Caco-2 (cell line): ENCODE data around the gene GLI2. TPM values are rescaled to one million over a fixed set of nuclear protein-coding genes. Genes with fewer than 3 reads are reported as not detected.

ENCODE experiments used
- BruUV-seq: library from RNA; stranded (reverse); fragments of 400-500 nt; replicated peaks from 2 replicates; lab custom pipeline; 2021; lab: Mats Ljungman, UMichigan
- CTCF ChIA-PET: fragments of 300-600 bp; sonication (Branson Sonifier 250); formaldehyde crosslinking; loops from one replicate; lab custom pipeline; 2022; ENCODE audit warnings: antibody characterized with exemption; lab: Charles Lee
- POLR2A ChIA-PET: fragments of 300-600 bp; sonication (Branson Sonifier 250); formaldehyde crosslinking; loops from one replicate; lab custom pipeline; 2022; ENCODE audit warnings: antibody characterized with exemption; lab: Charles Lee
- DNase-seq, 2 experiments: peaks; one replicate each; pipeline versions ENCODE4 v3.0.0 to v3.0.0-alpha.2; 2020 to 2022
- H3K27me3 ChIP-seq: replicated peaks from 2 replicates; pipeline ENCODE4 v1.6.0; 2011; ENCODE audit warnings: low read length; ENCODE audit not compliant: control insufficient read depth, insufficient read depth
- H3K36me3 ChIP-seq: 2 replicates; pipeline ENCODE4 v1.5.1; 2011; ENCODE audit warnings: low read length; ENCODE audit not compliant: control insufficient read depth, insufficient read depth
- H3K4me1 ChIP-seq: fragments of 250-450 bp; sonication (Bioruptor Pico); 2 replicates; pipeline ENCODE4 v1.5.1; 2020; ENCODE audit warnings: mild to moderate bottlenecking
- H3K4me3 ChIP-seq: 2 replicates; pipeline ENCODE4 v1.5.1; 2011; ENCODE audit warnings: low read depth, mild to moderate bottlenecking, control low read depth, low read length
- H3K9me3 ChIP-seq: fragments of 250-450 bp; sonication (Bioruptor Pico); 2 replicates; pipeline ENCODE4 v1.5.1; 2020; ENCODE audit warnings: mild to moderate bottlenecking, moderate library complexity
- H3K27ac Mint-ChIP-seq: one replicate; pipeline ENCODE4 v1.8.0; 2022; ENCODE audit warnings: mixed read lengths; ENCODE audit not compliant: unreplicated experiment
- H3K27me3 Mint-ChIP-seq: one replicate; pipeline ENCODE4 v1.8.0; 2022; ENCODE audit warnings: mixed read lengths; ENCODE audit not compliant: insufficient read depth, unreplicated experiment
- H3K36me3 Mint-ChIP-seq: one replicate; pipeline ENCODE4 v1.8.0; 2022; ENCODE audit warnings: mild to moderate bottlenecking, mixed read lengths; ENCODE audit not compliant: insufficient read depth, unreplicated experiment
- H3K4me1 Mint-ChIP-seq: one replicate; pipeline ENCODE4 v1.8.0; 2022; ENCODE audit warnings: low read depth, mixed read lengths; ENCODE audit not compliant: unreplicated experiment
- H3K4me3 Mint-ChIP-seq: one replicate; pipeline ENCODE4 v1.8.0; 2022; ENCODE audit warnings: mild to moderate bottlenecking, moderate library complexity, mixed read lengths; ENCODE audit not compliant: unreplicated experiment
- H3K9me3 Mint-ChIP-seq: one replicate; pipeline ENCODE4 v1.8.0; 2022; ENCODE audit warnings: mixed read lengths; ENCODE audit not compliant: unreplicated experiment
- CTCF ChIP-seq, 2 experiments: fragments of 200-600 bp in 1 of 2; IDR thresholded peaks; 1 replicate in 1 of 2; 2 replicates in 1 of 2; pipeline versions ENCODE4 v1.5.1 to v1.8.0; 2011 to 2022; ENCODE audit warnings: antibody characterized with exemption in 1 of 2, control low read depth in 1 of 2, inconsistent platforms in 1 of 2, low read depth in 1 of 2, low read length in 1 of 2, mild to moderate bottlenecking in 1 of 2, moderate library complexity in 1 of 2; ENCODE audit not compliant: insufficient read depth in 1 of 2, severe bottlenecking in 1 of 2, unreplicated experiment in 1 of 2
- intact Hi-C: fragments of 100-400 bp; cut with micrococcal nuclease; formaldehyde crosslinking; loops from one replicate; pipeline ENCODE4 v1.10.0; 2022; ENCODE audit not compliant: unreplicated experiment
- total RNA-seq: library from RNA; stranded (reverse); gene quantifications from 2 replicates; pipeline ENCODE4 v1.2.3, GENCODE V29; 2022

GLI2 gene
- total RNA-seq, 1 experiment from 2014 or later: 0.70 TPM

- Histone ChIP-seq H3K9me3 (no peaks in the 10 kb centered on the region), H3K4me3 (no peak overlapping the region), H3K27me3 (no peaks in the 10 kb centered on the region), H3K36me3 (no peaks in the 10 kb centered on the region), H3K4me1 (no peaks in the 10 kb centered on the region)
- intact Hi-C loops: no loop called here
- no peaks in the 10 kb centered on the region for H3K36me3 Mint-ChIP-seq
- no peaks in the 10 kb centered on the region for H3K9me3 Mint-ChIP-seq
- H3K4me1 Mint-ChIP-seq: no peaks in the 10 kb centered on the region
- H3K27ac Mint-ChIP-seq: no peak overlapping the region
- ChIA-PET CTCF (no interaction called here), POLR2A (no interaction called here)
- BruUV-seq: no TSS peak
- H3K4me3 Mint-ChIP-seq: no peak overlapping the region
- no peaks in the 10 kb centered on the region for H3K27me3 Mint-ChIP-seq
- TF ChIP-seq CTCF (IDR thresholded peaks at IDR 0.05; ENCODE audit: insufficient read depth in 1 of 2, low read depth in 1 of 2, low read length in 1 of 2, severe bottlenecking in 1 of 2, unreplicated experiment in 1 of 2): no peak
- DNase-seq: no peak
Observed at GRCh38 chr2:120687210-120687609, 48.5 kb upstream of the GLI2 start.

- no TSS peak for BruUV-seq
- CTCF ChIA-PET: no interaction called here
- Mint-ChIP-seq H3K4me1 (peaks cover 4% of the 10 kb centered on the region), H3K27me3 (peaks cover 12% of the 10 kb centered on the region), H3K27ac (no peak overlapping the region), H3K9me3 (no peaks in the 10 kb centered on the region), H3K36me3 (no peaks in the 10 kb centered on the region), H3K4me3 (no peak overlapping the region)
- no peak for TF ChIP-seq CTCF (IDR thresholded peaks at IDR 0.05; ENCODE audit: insufficient read depth in 1 of 2, low read depth in 1 of 2, low read length in 1 of 2, severe bottlenecking in 1 of 2, unreplicated experiment in 1 of 2)
- Histone ChIP-seq H3K36me3 (no peaks in the 10 kb centered on the region), H3K4me3 (no peak overlapping the region), H3K4me1 (no peaks in the 10 kb centered on the region), H3K9me3 (no peaks in the 10 kb centered on the region), H3K27me3 (no peaks in the 10 kb centered on the region)
- DNase-seq: no peak
- intact Hi-C loops: loop anchor here (10.0 kb wide), 1 partner anchor 94 kb away; no protein-coding TSS in a partner anchor
- POLR2A ChIA-PET: no interaction called here
Observed at GRCh38 chr2:120690521-120690920, 45.1 kb upstream of the GLI2 start.

GRCh38 chr2:120691410-120691809 is 44.3 kb upstream of the GLI2 start:
- no peaks in the 10 kb centered on the region for H3K9me3 Mint-ChIP-seq
- ChIA-PET CTCF (no interaction called here), POLR2A (no interaction called here)
- H3K9me3 ChIP-seq: no peaks in the 10 kb centered on the region
- no peaks in the 10 kb centered on the region for H3K36me3 Mint-ChIP-seq
- H3K27me3 Mint-ChIP-seq: peaks cover 12% of the 10 kb centered on the region
- H3K4me1 ChIP-seq: no peaks in the 10 kb centered on the region
- no peak overlapping the region for H3K4me3 Mint-ChIP-seq
- no peak for DNase-seq
- H3K4me3 ChIP-seq: no peak overlapping the region
- no peak overlapping the region for H3K27ac Mint-ChIP-seq
- H3K27me3 ChIP-seq: no peaks in the 10 kb centered on the region
- intact Hi-C loops: loop anchor here (10.0 kb wide), 1 partner anchor 93 kb away; no protein-coding TSS in a partner anchor
- no peak for TF ChIP-seq CTCF (IDR thresholded peaks at IDR 0.05; ENCODE audit: insufficient read depth in 1 of 2, low read depth in 1 of 2, low read length in 1 of 2, severe bottlenecking in 1 of 2, unreplicated experiment in 1 of 2)
- BruUV-seq: no TSS peak
- H3K36me3 ChIP-seq: no peaks in the 10 kb centered on the region
- H3K4me1 Mint-ChIP-seq: peaks cover 6% of the 10 kb centered on the region
